ENCODE data around the gene CHMP1A.
"Not testable (repeated sequence)": the region's sequence is repeated elsewhere in the genome, so short reads cannot be mapped to it uniquely, and the experiment has no call there.

Gene CHMP1A

DNA sequence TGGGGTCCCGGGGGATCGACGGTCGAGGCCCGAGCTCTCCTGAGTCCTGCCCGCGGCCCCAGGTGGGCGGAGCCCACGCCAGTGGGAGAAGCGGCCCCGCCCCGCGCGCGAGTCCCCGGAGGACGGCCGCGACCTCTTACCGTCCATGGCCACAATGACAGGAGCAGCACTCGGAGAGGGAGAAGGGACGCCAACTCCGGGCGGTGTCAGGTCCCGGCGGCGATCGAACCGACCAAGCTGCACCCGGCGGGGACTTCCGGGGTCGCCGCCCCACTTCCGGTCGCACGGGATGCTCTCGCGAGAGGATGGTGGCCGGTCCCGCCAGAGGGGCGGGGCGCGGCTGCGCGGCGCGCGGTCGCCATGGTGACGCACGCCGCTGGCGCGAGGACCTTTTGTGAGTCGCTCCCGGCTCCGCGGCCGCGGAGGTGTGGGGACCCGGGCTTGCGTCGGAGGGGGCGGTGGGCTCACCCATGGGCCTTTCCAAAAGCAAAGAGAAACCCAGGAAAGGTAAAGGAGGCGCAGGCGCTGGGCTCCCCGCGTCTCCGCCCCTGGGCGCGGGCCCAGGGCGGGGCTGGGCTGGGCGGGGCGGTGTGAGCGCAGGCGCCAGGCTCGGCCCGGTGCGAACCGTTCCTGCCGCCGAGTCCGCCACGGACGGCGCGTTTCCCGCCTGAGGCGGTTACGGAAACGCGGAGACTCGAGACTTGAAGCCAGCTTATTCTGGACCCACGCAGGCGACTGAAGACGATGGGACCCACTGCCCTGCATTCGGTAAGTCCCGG is at the start of gene CHMP1A, which contains the start of gene SPATA33:
TSS of gene CHMP1A (minus strand) at position 267 of the 779 bp plus-strand sequence. CDS start at position 147, 120 bp downstream.
TSS of gene SPATA33 (plus strand) at position 395 of the 779 bp plus-strand sequence. CDS start at position 471, 76 bp downstream.
- peak; percentile 87 to 91 for DNase-seq (ENCODE audit: low read depth in 2 of 2)

DNA sequence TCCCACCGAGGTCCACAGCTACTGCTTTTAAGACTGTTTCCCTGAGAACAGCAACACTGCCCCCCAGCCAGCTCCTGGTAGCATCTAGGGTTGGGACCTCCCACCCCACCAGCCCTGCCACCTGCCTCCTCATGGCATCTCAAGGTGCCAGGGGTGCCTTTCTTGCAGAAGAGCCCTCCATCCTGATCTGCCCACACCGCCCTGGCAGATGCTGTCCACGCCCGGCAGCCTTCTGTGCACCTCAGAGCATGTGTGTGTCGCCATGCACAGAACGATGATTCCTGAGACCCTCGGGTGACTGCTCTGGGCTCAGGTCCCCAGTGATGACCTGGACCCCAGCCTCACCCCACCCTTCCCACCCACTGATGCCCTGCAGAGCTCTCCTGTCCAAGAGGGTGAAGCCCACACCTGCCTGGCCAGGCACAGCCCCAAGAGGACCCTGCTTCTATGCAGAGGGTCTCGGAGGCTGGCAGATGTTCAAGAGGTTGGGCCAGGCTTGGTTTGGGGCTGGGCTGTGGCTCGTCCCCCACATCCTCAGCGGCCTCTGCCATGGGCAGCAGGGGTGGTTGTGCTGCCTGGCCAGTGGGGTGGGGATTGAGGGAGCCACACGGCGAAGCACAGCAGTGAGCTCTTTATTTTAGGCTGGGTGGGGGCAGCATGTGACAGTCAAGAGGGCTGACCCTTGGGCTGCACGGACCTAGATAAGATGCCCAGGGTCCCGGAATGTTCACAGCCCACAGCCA is 49.2 kb upstream of the CHMP1A start:
- no peak for DNase-seq (ENCODE audit: low read depth in 2 of 2)

DNA sequence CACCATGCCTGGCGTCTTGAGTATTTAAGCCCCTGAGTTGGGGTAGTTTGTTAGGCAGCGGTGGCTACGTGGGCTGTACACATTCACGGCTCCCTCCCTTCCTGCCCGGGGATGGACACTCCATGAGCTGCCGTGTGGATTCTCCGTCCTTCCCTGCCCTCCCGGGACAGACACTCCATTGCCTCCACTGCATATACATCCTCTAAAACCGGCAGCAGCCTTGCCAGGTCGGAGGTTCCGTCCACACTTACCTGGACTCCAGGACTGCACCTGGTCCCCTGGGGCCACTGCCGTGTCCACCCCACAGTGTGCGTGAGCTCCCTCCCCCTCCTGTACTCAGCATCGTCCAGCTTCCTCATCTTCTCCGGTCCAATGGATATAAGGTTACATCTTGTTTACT is 47.5 kb upstream of the CHMP1A start:
- DNase-seq (ENCODE audit: low read depth in 2 of 2): no peak

DNA sequence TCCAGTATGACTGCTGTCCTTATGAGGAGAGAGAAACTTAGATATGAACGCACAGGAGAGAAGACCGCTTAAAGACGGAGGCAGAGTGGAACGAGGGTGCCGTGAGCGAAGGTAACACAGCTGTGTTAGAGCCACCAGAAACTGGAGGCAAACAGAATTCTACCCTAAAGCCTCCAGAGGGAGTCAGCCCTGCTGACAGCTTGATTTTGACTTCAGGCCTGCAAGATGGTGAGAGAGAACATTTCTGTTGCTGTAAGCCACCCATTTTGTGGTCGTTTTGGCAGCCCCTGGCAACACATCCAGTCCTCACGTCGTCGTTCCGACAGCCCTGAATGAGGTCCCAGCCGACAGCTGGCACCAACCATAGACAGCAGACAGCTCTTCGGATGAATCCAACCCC is 46.8 kb upstream of the CHMP1A start:
- DNase-seq (ENCODE audit: low read depth in 2 of 2): no peak

DNA sequence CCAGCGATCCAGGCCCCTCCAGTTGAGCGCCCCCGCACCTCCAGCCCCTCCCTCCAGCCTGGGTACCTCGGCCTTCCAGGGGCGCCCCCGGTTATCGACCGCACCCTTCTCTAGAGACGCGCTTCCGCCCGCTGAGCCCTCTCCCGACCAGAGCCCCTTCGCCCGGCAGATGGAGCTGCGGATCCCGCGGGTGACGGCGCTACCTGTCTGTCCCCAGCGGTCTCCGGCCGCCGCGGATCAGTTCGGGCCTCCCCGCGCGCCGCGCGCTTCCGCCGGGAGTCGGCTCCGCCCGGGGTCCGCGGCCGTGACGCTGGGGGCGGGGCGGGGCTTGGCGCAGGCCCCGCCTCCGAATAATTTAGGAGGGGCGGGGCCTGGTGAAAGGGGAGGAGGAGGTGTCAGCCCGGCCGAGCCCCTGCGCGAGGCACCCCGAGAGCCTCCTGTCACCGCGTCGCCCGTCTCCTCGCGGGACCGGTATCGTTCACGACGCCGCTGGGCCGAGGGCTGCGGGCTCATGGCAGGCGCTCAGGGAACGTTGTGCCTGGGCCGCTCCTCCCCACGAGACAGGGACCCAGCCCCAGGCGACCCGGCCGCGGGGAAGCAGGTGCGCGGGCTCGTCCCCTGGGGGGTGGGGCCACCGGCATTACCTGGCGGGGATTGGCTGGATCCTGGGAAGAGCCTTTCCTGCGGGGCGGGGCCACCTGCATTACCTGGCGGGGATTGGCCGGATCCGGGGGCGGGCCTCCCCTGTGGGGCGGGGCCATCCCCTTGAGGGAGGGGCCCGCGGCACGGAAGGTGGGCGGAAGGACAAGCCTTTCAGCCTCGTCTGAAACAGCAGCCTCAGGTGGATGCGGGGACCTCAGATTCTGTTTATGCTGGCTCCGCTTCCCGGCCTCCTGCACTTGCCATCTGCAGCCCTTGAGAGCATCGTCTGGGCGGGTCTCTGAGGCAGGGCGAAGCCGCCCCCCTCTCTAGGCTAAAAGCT is 44.2 kb upstream of the CHMP1A start, which contains the start of gene SPATA2L:
TSS of gene SPATA2L (minus strand) at position 281 of the 982 bp plus-strand sequence. CDS start 473 bp downstream, outside the sequence.
- DNase-seq (ENCODE audit: low read depth in 2 of 2): peak; percentile 95 to 97

DNA sequence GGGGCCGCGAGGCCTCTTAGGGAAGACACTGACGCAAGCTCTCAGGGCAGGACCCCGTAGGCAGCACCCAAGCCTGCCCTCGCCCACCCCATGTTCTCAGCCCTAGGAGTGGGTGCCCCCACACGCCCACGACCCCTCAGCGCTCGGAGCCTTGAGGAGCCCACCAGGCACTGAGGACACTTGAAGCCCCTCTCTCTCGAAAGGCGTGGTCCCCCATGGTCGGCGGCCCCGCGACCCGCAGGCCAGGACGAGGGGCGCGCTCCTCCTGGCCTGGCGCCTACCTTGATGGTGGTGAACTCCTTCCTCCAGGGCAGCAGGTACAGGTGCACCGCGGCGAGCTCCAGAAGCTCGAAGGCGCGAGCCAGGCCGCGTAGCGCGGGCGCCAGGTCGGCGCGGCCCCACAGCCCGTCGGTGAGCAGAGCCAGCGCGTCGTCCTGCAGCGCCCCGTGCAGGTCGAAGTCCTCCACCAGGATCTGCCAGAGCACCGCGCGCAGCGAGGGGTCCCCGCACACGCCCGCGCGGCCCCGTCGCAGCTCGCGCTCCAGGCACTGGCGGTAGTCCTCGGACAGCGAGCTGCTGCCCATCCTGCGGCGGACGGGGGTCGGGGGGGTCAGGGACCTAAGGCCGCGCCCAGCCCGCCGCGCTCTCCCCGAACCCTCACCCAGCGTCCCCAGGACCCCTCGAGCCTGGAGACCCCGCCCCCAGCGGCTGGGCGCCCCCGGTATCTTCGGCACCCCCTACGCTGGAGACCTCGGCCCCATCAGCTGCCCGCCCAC is 43.3 kb upstream of the CHMP1A start:
- no peak for DNase-seq (ENCODE audit: low read depth in 2 of 2)

DNA sequence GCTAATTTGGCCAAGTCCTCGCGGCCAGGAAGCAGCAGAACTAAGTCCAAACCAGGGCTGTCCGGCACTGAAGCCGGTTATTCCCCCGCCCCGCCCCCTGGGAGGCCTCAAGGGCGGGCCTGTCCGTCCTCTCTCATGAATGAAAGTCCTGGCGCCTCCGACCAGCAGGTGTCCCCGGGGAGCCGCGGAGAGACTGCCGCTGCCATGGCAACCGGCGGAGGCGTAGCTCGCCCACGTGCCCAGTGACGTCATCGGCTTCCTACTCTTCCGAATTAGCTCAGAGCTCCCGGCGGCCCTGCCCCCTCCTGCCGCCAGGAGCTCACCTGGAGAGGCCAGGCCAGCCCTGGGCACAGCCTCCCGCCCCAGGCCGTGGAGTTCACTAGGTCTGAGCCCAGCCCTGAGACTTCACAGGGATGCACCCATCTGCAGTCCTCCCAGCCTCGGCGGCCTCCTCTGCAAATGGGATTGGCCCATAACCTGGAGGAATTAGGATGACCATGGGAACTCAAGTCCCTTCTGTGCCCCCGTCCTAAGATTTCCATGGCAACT is 42.7 kb upstream of the CHMP1A start:
- peak; percentile 93 to 95 for DNase-seq (ENCODE audit: low read depth in 2 of 2)

DNA sequence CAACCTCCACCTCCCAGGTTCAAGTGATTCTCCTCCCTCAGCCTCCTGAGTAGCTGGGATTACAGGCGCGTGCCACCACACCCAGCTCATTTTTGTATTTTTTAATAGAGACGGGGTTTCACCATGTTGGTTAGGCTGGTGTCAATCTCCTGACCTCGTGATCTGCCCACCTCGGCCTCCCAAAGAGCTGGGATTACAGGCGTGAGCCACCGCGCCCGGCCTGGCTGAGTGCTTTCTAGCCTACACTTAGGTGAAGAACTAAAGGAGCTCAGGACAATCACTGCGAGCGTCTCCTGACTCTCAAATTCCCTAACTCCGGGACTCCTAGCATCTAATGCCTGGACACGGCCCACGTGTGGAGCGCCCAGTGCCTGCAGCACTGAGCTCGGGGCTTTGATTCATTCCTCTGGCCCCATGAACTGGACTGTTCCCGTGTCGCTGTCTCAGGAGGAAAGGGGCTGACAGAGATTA is 42.2 kb upstream of the CHMP1A start:
- not testable (repeated sequence) for DNase-seq (ENCODE audit: low read depth in 2 of 2)

DNA sequence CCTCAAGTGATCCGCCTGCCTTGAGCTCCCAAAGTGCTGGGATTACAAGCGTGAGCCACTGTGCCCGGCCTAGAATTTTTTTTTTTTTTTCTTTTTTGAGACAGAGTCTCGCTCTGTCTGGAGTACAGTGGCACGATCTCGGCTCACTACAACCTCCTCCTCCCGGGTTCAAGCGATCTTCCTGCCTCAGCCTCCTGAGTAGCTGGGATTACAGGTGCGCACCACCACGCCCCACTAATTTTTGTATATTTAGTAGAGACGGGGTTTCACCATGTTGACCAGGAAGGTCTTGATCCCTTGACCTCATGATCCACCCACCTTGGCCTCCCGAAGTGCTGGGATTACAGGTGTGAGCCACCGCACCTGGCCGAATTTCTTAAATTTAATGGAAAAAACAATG is 41.2 kb upstream of the CHMP1A start:
- DNase-seq (ENCODE audit: low read depth in 2 of 2): not testable (repeated sequence)

DNA sequence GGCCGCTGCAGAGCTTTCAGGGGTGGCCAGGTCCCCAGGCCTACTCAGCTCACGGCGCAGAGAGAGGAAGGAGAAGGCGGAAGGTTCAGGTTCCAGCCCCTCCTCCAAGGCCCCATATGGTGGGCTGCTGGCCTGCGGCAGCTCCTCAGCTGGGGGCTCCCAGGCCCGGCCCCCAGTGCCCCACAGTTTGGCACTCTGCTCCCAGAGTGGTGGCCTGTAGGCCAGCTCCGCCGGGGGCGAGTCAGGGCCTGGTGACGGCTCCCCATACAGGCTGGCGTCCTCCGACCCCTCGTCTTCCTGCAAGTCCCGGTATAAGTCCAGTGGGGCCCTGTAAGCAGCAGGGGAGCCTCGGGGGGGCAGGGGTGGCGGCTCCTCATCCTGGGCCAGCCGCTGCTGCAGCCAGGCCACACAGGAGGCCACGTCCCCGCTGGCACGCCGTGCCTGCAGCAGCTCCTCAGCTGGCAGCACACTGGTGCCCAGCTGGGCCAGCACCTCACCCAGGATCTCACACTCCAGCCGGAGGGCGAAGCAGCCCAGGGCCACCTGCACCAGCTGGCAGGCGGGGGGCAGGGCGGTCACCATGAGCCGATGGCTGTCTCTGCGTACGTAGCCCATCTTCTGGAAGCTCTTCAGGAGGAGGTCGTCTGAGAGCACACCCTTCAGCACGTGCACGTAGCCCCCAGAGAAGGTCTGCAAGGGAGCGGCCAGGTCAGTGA is 40.3 kb upstream of the CHMP1A start:
- no peak for DNase-seq (ENCODE audit: low read depth in 2 of 2)

DNA sequence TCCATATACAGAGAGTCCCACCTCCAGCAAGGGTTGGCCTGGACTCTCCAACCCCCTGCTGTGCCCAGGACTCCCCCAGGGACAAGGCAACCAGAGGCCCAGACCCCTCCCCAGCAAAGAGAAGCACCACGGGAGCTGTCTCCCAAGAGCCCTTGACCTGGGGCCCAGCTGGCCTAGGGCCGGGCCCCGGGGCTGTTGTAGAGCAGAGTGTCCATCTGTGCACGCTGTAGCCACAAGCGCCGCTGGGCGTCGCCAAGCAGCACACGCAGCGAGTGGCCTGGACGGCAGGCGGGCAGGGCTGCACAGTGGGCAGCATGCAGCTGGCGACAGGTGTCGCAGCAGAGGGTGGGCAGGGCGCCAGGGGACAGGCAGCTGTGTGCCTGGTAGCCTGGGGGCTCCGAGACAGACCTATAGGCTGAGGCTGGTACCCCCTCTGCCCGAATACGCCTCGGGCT is 39.7 kb upstream of the CHMP1A start:
- no peak for DNase-seq (ENCODE audit: low read depth in 2 of 2)

DNA sequence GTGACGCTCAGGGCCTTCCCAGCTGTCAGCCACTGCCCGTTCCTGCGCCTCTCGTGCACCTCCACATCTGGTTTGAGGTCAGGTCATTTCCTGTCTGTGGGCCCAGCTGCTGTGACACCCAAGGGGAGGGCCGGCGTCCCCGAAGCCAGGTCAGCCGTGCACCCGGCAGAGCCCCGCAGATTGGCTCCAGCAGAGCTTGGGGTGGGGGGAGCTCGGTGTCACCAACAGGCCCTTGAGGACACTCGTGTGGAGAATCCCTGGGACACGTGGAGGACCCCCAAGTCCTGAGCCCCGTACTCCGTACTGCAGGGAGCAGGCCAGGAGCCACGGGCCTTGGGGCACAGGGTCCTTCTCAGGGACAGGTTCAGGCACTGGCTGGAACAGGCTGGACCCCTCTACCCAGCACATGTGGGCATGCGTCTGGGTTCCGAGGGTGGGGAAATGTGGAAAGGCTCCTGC is 39.2 kb upstream of the CHMP1A start:
- DNase-seq (ENCODE audit: low read depth in 2 of 2): no peak

DNA sequence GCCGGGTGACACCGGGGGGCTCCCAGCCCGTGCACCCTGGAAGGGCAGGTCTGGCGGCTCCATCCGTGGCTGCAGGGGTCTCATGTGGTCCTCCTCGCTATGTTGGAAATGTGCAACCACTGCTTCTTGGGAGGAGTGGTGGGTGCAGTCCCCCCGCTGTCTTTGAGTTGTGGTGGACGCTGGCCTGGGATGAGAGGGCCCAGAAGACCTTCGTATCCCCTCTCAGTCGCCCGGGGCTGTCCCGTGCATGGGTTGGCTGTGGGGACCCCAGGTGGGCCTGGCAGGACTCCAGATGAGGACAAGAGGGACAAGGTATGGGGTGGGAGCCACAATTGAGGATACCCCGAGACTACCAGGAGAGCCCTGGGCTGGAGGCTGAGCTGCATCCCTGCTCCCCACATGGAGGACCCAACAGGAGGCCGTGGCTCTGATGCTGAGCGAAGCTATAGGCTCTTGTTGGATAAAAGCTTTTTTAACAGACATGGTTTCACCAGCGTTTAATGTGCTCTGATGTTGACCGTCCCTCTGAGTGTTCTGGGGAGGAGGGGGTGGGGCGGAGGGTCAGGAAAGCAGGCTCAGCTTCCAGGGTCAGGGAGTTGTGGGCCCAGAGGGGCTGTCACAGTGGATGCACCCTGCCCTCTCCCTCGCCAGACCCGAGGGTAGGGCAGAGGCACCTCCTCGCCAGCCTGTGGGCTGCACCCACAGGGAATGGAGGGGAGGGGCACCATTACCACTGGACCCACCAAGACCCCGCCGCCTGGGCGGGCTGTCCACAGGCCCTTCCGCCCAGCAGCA is 38.6 kb upstream of the CHMP1A start:
- DNase-seq (ENCODE audit: low read depth in 2 of 2): no peak

DNA sequence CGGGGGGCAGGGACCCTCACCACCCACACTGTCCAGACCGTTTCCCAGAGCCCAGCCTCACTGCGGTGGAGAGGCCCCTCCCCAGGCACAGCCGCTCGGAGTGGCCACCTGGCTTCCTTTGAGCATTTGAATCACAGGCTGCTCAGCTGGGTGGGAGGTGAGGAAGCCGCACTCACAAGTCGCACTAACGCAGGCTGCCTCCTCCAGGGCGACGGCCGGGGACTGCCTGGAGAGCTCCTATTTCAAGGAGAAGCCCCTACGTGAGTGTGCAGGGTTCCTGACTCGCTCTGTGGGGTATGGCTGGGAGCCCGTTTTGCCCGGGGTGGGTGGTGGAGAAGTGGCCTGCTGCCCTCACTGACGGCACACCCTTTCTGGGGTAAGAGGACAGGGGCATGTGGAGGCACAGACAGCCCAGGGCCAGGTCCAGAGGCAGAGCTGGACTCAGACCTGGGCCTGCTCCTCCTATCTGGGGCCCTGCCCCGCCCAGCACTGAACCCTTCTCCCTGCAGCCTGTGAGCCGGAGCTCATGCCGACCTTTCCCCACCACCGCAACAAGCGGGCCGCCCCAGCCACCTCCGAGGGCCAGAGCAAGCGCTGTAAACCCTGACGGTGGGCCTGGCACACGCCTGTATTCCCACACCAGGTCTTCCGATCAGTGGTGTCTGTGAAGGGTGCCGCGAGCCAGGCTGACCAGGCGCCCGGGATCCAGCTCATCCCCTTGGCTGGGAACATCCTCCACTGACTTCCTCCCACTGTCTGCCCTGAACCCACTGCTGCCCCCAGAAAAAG is 37.8 kb upstream of the CHMP1A start:
- DNase-seq (ENCODE audit: low read depth in 2 of 2): no peak

DNA sequence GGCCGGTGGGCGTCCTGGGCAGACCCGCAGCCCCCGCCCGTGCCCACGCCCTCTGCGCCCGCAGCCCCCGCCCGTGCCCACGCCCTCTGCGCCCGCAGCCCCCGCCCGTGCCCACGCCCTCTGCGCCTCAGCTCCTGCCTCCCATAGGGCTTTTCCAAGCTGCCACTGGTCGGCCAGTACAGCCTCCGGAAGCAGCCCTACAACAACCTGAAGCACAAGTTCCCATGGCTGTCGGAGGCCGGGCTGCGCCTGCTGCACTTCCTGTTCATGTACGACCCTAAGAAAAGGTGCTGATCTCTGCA is 37.2 kb upstream of the CHMP1A start:
- DNase-seq (ENCODE audit: low read depth in 2 of 2): not testable (repeated sequence)

DNA sequence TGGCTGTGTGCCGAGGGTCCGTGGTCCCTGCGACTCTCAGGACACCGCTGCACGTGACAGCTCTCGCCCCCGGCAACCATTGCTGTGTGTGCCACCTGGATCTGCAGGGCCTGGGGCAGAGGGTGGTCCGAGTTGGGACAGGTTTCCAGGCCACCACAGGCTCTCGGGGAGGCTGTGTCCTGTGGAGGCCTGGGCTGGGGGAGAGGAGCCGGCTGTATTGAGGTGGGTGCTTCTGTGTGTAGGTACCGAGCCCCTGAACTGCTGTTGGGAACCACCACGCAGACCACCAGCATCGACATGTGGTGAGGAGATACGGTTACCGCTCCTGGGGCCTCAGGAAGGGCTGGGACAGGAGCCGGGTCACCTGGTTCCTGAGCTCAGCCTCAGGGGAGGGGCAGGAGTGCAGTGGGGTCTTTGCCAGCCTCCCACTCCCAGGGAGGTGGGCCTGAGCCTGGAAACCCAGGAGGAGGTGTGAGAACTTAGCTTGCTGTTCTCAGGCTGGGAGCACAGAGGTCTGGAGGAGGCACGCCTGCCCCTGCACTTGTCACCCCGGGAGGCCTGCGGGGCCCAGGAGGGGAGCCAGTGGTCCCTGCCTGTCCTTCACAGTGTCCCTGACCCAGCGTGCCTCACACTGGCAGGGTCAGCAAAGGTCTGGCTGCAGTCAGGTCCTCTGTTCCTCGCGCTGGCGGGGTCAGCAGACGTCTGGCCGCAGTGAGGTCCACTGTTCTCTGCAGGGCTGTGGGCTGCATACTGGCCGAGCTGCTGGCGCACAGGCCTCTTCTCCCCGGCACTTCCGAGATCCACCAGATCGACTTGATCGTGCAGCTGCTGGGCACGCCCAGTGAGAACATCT is 36.6 kb upstream of the CHMP1A start:
- no peak for DNase-seq (ENCODE audit: low read depth in 2 of 2)

DNA sequence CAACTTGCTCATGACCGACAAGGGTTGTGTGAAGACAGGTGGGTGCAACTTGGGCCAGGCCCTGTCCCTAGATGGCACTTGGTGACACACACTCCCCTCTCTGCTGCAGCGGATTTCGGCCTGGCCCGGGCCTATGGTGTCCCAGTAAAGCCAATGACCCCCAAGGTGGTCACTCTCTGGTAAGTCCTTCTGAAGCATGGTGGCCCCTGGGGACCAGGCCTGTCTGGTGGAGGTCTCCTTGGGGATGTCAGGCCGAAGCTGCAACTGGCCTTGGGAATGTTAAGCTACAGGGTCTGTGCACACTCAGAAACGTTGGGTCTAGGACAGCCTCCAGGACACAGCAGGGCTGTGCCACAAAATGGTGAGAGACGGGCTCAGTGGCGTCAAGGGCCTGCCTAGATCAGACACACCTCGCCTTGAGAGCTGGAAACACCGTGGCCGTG is 35.8 kb upstream of the CHMP1A start:
- DNase-seq (ENCODE audit: low read depth in 2 of 2): no peak

Measured in stimulated activated CD4-positive, alpha-beta T cell treated with anti-CD3 and anti-CD28 coated beads, Interleukin-15, amount 100 ng/mL, for 48 hours (primary cell).